Muscle layer of duodenum (tissue), 2 donors: ENCODE measurements around the gene PROK2.

Source experiments
- H3K27ac ChIP-seq: one replicate; pipeline ENCODE4 v1.7.0; 2013; ENCODE audit warnings: mild to moderate bottlenecking, low read length
- H3K27me3 ChIP-seq: one replicate; pipeline ENCODE4 v1.7.0; 2013; ENCODE audit warnings: low read depth, mild to moderate bottlenecking, control low read depth, low read length
- H3K36me3 ChIP-seq, 2 donors: one replicate each; pipeline ENCODE4 v1.7.0; 2013; ENCODE audit warnings: low read length in 2 of 2, control low read depth in 1 of 2, mild to moderate bottlenecking in 1 of 2; ENCODE audit not compliant: insufficient read depth in 2 of 2, control insufficient read depth in 1 of 2
- H3K4me1 ChIP-seq, 2 donors: one replicate each; pipeline ENCODE4 v1.7.0; 2013; ENCODE audit warnings: low read length in 2 of 2, mild to moderate bottlenecking in 2 of 2, control low read depth in 1 of 2, moderate library complexity in 1 of 2; ENCODE audit not compliant: insufficient read depth in 2 of 2, control insufficient read depth in 1 of 2
- H3K4me3 ChIP-seq, 2 donors: one replicate each; pipeline ENCODE4 v1.7.0; 2013; ENCODE audit warnings: low read length in 2 of 2, low read depth in 1 of 2, mild to moderate bottlenecking in 1 of 2
- H3K9me3 ChIP-seq, 2 donors: one replicate each; pipeline ENCODE4 v1.7.0; 2013; ENCODE audit warnings: low read length in 2 of 2, control low read depth in 1 of 2, mild to moderate bottlenecking in 1 of 2; ENCODE audit not compliant: control insufficient read depth in 1 of 2
- donor health status: healthy.

PROK2 gene

DNA sequence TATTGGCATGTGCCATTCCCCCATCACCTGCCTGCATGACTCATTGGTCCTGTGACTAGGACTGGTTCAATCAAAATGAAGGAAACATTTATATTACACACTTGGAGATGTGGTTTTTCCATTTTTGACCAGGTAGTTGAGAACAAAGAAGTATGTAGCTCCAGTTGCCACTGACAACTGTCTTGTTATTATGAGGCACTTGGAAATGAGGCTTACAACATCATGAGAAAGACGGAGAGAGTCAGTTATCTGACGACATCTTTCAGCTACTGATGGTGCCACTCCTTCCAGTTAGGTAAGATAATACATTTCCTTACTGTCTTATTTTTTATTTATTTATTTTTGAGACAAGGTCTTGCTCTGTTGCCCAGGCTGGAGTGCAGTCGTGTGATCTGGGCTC lies 21.8 kb upstream of the PROK2 start:
- Histone ChIP-seq H3K27me3 (no peaks in the 10 kb centered on the region), H3K27ac (no peak overlapping the region), H3K36me3 (no peaks in the 10 kb centered on the region), H3K4me3 (no peak overlapping the region), H3K9me3 (no peaks in the 10 kb centered on the region), H3K4me1 (no peaks in the 10 kb centered on the region)

DNA sequence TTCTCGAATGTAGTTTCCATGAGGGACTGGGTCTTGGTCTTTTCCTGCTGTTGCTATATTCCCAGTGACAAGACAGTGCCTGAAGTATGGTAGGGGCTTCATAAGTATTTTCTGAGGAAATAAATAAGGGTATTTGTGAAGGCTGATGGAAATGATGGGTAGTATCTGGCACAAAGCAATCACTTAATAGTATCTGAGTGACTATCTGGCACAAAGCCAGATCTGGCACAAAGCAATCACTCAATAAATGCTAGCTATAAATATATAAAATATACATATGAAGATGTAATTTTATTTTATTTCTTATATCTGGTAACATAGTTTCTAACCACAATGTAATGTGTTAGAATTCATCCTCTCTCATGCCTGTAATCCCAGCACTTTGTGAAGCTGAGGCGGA lies 20.7 kb upstream of the PROK2 start:
- Histone ChIP-seq H3K4me1 (no peaks in the 10 kb centered on the region), H3K27ac (no peak overlapping the region), H3K9me3 (no peaks in the 10 kb centered on the region)

DNA sequence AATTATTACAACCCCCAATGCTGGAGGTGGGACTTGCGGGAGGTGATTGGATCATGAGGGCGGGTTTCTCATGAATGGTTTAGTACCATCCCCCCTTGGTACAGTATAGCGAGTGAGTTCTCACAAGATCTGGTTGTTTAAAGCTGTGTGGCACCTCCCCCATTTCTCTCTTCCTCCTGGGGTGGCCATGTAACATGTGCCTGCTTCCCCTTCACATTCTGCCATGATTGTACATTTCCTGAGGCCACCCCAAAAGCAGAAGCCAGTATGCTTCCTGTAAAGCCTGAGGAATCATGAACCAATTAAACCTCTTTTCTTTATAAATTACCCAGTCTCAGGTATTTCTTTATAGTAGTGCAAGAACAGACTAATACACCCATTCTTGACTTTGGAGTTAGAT lies 20.3 kb upstream of the PROK2 start:
- Histone ChIP-seq H3K4me1 (no peaks in the 10 kb centered on the region), H3K9me3 (no peaks in the 10 kb centered on the region), H3K27me3 (no peaks in the 10 kb centered on the region), H3K4me3 (no peak overlapping the region), H3K27ac (no peak overlapping the region), H3K36me3 (no peaks in the 10 kb centered on the region)

More for the DNA sequence above, 20.7 kb upstream of the PROK2 start:
- Histone ChIP-seq H3K4me3 (no peak overlapping the region), H3K36me3 (no peaks in the 10 kb centered on the region), H3K27me3 (no peaks in the 10 kb centered on the region)

DNA sequence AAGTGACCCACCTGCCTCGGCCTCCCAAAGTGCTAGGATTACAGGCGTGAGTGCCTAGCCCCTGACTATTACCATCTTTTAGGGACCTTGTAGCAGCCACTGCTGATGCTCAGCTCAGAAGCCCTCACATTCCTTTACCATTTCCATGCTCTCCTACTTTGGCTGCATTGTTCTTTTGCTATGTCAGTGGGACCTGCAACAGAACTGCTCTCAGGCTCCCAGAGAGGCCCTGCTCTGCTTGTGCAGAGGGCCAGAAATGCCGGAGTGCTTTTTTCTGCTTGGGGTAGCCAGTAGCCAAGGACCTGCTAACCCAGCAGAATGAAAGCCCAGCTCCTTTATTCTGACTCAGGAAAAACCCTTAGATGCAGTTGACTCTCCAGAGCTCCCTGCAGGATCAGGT lies 18.3 kb upstream of the PROK2 start:
- no peak overlapping the region for H3K4me3 ChIP-seq
- no peaks in the 10 kb centered on the region for H3K9me3 ChIP-seq
- H3K27ac ChIP-seq, result no peak overlapping the region
- H3K36me3 ChIP-seq, result no peaks in the 10 kb centered on the region
- no peaks in the 10 kb centered on the region for H3K27me3 ChIP-seq
- H3K4me1 ChIP-seq, result no peaks in the 10 kb centered on the region

DNA sequence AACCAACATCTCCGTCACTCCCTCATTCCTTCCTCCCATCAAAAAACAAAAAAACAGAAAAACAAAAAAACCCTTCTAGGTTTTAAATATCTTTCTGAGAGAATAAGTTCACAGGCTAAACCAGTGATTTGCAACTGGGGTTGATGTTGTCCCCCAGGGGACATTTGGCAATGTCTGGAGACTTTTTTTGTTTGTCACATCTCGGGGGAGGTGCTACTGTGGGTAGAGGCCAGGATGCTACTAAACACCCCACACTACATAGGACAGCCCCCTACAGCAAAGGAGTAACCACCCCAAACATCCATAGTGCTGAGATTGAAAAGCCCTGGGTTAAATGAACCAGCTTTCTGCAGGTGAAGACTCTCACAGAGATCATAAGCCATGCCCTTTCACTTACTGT lies 17.0 kb upstream of the PROK2 start:
- no peaks in the 10 kb centered on the region for H3K4me1 ChIP-seq
- no peaks in the 10 kb centered on the region for H3K9me3 ChIP-seq
- H3K4me3 ChIP-seq, result no peak overlapping the region
- H3K27ac ChIP-seq, result no peak overlapping the region
- H3K36me3 ChIP-seq, result no peaks in the 10 kb centered on the region
- H3K27me3 ChIP-seq, result no peaks in the 10 kb centered on the region

DNA sequence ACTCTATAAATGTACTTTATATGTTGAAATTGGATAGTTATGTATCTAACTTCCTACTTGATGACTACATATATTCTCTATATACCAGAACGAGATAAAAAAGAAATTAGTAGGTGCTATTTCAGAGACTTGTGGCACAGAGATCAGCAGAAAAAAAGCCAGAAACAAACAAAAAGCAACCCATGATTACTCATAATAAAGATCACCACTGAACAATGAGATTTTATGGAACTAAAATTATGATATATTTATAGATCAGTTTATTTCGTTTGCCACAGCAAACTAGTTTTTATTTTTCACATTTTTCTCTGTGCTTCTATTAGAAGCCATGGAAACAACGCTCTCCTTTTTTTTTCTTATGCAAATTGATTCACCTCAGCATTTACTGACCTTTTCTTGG lies 15.1 kb upstream of the PROK2 start:
- Histone ChIP-seq H3K9me3 (no peaks in the 10 kb centered on the region), H3K27ac (no peak overlapping the region), H3K4me3 (no peak overlapping the region), H3K36me3 (no peaks in the 10 kb centered on the region), H3K4me1 (no peaks in the 10 kb centered on the region), H3K27me3 (no peaks in the 10 kb centered on the region)

DNA sequence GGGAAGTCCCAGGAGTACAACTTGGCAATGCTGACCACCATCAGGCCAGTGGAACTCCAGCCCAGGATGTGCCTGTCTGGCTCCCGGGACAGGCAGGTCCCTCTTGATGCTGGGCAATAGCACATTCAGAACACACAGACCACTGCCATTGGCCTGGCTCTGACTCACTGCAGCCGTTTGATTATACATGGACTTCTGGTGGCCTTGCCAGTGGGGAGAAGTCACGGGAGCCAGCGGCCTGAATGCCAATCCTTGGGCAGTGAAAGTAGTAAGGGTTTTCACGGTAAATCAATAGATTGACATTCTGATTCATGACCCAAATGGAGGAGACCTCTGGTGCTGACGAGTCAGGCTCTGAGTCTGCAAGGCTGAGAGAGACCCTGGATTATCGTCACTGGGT lies 12.5 kb upstream of the PROK2 start:
- H3K27me3 ChIP-seq, result no peaks in the 10 kb centered on the region
- H3K9me3 ChIP-seq, result no peaks in the 10 kb centered on the region
- no peak overlapping the region for H3K4me3 ChIP-seq
- no peaks in the 10 kb centered on the region for H3K4me1 ChIP-seq
- no peaks in the 10 kb centered on the region for H3K36me3 ChIP-seq
- H3K27ac ChIP-seq, result no peak overlapping the region

DNA sequence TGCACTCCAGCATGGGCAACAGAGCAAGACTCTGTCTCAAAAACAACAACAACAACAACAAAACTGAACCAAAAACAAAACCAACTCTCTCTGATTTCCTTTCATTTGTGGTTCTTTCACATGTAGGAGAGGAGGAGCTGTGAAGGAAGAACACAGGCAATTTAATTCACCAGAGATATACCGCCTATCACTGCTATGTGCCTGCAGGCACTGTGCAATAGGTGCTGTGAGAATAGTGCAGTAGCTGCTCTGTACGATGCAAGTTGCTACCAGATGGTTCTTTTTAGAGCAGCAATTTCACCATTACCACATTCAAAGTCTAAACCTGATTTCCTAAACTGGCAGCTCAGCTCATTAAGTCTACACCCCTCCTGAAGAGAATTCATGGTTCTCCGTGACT lies 11.3 kb upstream of the PROK2 start:
- no peaks in the 10 kb centered on the region for H3K36me3 ChIP-seq
- no peaks in the 10 kb centered on the region for H3K9me3 ChIP-seq
- no peak overlapping the region for H3K4me3 ChIP-seq
- no peaks in the 10 kb centered on the region for H3K27me3 ChIP-seq
- H3K27ac ChIP-seq, result no peak overlapping the region
- H3K4me1 ChIP-seq, result no peaks in the 10 kb centered on the region

DNA sequence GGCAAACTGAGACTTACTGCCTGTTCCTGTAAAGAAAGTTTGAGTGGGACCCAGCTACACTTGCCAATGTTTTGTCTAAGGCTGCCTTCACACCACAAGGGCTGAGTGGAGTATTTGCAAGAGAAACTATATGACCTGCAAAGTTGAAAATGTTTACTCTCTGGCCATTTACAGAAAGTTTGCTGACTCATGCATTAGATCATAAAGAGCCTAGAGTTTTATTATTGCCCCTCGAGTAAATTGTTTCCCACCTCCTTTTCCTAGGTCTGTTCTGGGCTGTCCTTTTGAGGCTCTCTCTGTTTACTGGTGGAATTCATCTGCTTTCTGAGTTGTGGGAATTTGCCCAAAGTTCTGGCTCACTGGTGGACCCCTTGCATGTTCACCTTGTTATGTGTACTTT lies 6.7 kb upstream of the PROK2 start:
- Histone ChIP-seq H3K4me3 (no peak overlapping the region), H3K27ac (no peak overlapping the region), H3K36me3 (no peaks in the 10 kb centered on the region), H3K4me1 (no peaks in the 10 kb centered on the region), H3K27me3 (no peaks in the 10 kb centered on the region), H3K9me3 (no peaks in the 10 kb centered on the region)

DNA sequence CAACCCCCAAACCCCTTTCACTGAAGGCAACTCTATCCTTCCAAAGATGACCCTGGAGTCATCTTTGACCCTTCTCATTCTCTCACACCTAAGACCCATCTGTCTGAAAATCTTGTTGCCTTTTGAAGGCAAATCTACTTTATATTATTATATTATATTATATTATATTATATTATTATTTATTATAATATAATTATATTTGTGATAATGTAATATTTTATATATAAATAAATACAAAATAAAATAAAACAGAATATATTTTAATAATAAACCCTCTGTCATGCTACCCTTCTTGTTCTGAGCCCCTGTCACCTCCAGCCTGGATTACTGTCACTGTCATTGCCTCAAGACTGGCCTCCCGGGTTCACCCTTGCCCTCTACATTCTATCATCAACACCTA lies 5.0 kb upstream of the PROK2 start:
- Histone ChIP-seq H3K4me1 (peaks cover 0 to under 1% of the 10 kb centered on the region in 2 donors), H3K27me3 (peaks cover 13% of the 10 kb centered on the region), H3K9me3 (no peaks in the 10 kb centered on the region), H3K4me3 (no peak overlapping the region), H3K27ac (no peak overlapping the region), H3K36me3 (no peaks in the 10 kb centered on the region)

DNA sequence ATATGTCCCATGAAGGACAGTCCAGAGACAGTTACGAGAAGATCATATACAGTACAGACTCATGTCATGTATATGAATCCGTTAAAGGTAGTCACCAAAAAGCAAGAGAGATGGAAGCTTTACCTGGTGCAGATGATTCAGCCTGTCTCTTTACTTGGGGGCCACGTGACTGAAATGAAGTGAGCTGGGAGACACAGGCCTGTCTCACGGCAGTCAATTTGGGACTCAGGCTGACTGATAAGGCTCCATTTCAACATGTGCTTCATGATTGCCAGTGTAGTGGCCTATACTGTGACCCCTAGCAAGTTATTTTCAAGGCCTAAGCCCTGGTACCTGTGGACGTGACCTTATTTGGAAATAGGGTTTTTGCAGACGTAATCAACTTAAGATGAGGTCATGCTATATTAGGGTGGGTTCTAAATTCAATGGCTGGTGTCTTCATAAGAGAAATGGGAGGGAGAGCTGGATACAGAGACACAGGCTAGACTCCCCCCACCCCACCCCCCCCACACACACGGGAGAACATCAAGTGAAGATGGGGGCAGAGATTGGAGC lies 3.0 kb upstream of the PROK2 start:
- Histone ChIP-seq H3K36me3 (no peaks in the 10 kb centered on the region), H3K4me3 (no peak overlapping the region), H3K4me1 (peaks cover 0 to 10% of the 10 kb centered on the region in 2 donors), H3K27ac (no peak overlapping the region), H3K9me3 (no peaks in the 10 kb centered on the region), H3K27me3 (peaks cover 30% of the 10 kb centered on the region)

DNA sequence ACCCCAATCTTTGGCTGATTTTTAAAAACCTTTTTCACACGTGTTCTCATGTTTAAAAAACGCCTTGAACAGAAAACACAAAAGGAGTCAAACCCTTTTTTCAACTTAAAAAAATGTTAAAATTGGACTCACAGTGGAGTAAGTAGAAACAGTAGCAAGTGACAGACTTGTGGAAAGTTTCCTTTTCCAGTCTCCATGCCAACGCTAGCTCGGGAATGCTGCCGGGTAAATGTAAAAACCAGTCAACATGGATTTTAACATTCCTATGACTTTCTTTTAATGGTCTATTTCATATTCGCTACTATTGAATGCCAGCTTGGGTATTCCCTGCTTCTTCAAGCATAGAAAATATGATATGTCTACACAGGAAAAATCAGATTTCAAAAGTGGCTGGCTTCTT lies 1.6 kb upstream of the PROK2 start:
- Histone ChIP-seq H3K4me1 (peaks cover 0 to 10% of the 10 kb centered on the region in 2 donors), H3K9me3 (no peaks in the 10 kb centered on the region), H3K36me3 (no peaks in the 10 kb centered on the region), H3K4me3 (no peak overlapping the region), H3K27ac (no peak overlapping the region), H3K27me3 (peaks cover 40% of the 10 kb centered on the region)
